Effector CD8-positive, alpha-beta T cell (primary cell): Measurements from ENCODE around the gene PPP5C.
"Not testable (repeated sequence)": the region's sequence is repeated elsewhere in the genome, so short reads cannot be mapped to it uniquely, and the experiment has no call there.

Experiments
- DNase-seq: peaks from one replicate; lab custom pipeline; 2025; lab: John Stamatoyannopoulos, UW

The PPP5C gene

GRCh38 chr19:46409191-46409590 is 62.3 kb downstream of the PPP5C start:
- DNase-seq, result no peak

GRCh38 chr19:46410205-46411087 is 63.6 kb downstream of the PPP5C start:
- DNase-seq, result no peak

GRCh38 chr19:46411088-46411924 is 64.4 kb downstream of the PPP5C start:
- no peak for DNase-seq

- DNase-seq, result no peak
These were observed 65.2 kb downstream of the PPP5C start for GRCh38 chr19:46411925-46412649.

- no peak for DNase-seq
These were observed 65.9 kb downstream of the PPP5C start for GRCh38 chr19:46412650-46413261.

GRCh38 chr19:46413262-46414031 is 66.6 kb downstream of the PPP5C start, which contains the start of gene CCDC8:
TSS of gene CCDC8 (minus strand) at chr19:46413564. CDS start at chr19:46412810, 754 bp downstream.
- DNase-seq, result no peak

- not testable (repeated sequence) for DNase-seq
These were observed 68.0 kb downstream of the PPP5C start for GRCh38 chr19:46414899-46415298.

GRCh38 chr19:46415804-46416709 is 69.2 kb downstream of the PPP5C start:
- DNase-seq, result not testable (repeated sequence)

- DNase-seq, result no peak
These were observed 73.2 kb downstream of the PPP5C start for GRCh38 chr19:46420056-46420455.

- DNase-seq, result no peak
These were observed 75.5 kb downstream of the PPP5C start for GRCh38 chr19:46422344-46422743.

GRCh38 chr19:46423188-46423587 is 76.3 kb downstream of the PPP5C start:
- no peak for DNase-seq

- DNase-seq, result no peak
These were observed 79.2 kb downstream of the PPP5C start for GRCh38 chr19:46426035-46426505.

- DNase-seq, result peak; percentile 39
These were observed 79.7 kb downstream of the PPP5C start for GRCh38 chr19:46426506-46427162.

- no peak for DNase-seq
These were observed 80.7 kb downstream of the PPP5C start for GRCh38 chr19:46427518-46428045.

- DNase-seq, result peak; percentile 12
These were observed 81.6 kb downstream of the PPP5C start, which contains the start of gene PNMA8C for GRCh38 chr19:46428239-46429135. TSS of gene PNMA8C (minus strand) at chr19:46428936. CDS start at chr19:46428359, 577 bp downstream.

GRCh38 chr19:46429999-46430398 is 83.1 kb downstream of the PPP5C start:
- DNase-seq, result no peak

- DNase-seq, result no peak
These were observed 84.9 kb downstream of the PPP5C start for GRCh38 chr19:46431824-46432223.

- DNase-seq, result not testable (repeated sequence)
These were observed 86.6 kb downstream of the PPP5C start for GRCh38 chr19:46433470-46433869.
